IPS-11a (cell line): Measurements from ENCODE around the gene SLC22A5.
"Not testable (repeated sequence)": the region's sequence is repeated elsewhere in the genome, so short reads cannot be mapped to it uniquely, and the experiment has no call there.

Experiments
- H3K4me3 ChIP-seq: one replicate; pipeline ENCODE4 v1.5.1; 2013; ENCODE audit warnings: low read depth, low read length, control low read depth

The SLC22A5 gene

GRCh38 chr5:132425975-132426524 lies 56.5 kb downstream of the SLC22A5 start:
- H3K4me3 ChIP-seq = no peak overlapping the region

- H3K4me3 ChIP-seq = no peak overlapping the region
These were observed 57.1 kb downstream of the SLC22A5 start for GRCh38 chr5:132426525-132427138.

- H3K4me3 ChIP-seq = no peak overlapping the region
These were observed 58.0 kb downstream of the SLC22A5 start for GRCh38 chr5:132427281-132428146.

- H3K4me3 ChIP-seq = no peak overlapping the region
These were observed 58.6 kb downstream of the SLC22A5 start for GRCh38 chr5:132428147-132428482.

GRCh38 chr5:132428484-132429462 lies 59.3 kb downstream of the SLC22A5 start:
- H3K4me3 ChIP-seq = no peak overlapping the region

- no peak overlapping the region for H3K4me3 ChIP-seq
These were observed 60.2 kb downstream of the SLC22A5 start for GRCh38 chr5:132429463-132430440.

- H3K4me3 ChIP-seq = no peak overlapping the region
These were observed 61.2 kb downstream of the SLC22A5 start for GRCh38 chr5:132430746-132431145.

- H3K4me3 ChIP-seq = no peak overlapping the region
These were observed 62.1 kb downstream of the SLC22A5 start for GRCh38 chr5:132431632-132432031.

- H3K4me3 ChIP-seq = no peak overlapping the region
These were observed 63.6 kb downstream of the SLC22A5 start for GRCh38 chr5:132433141-132433540.

GRCh38 chr5:132434416-132435286 lies 65.1 kb downstream of the SLC22A5 start:
- H3K4me3 ChIP-seq = no peak overlapping the region

- H3K4me3 ChIP-seq = no peak overlapping the region
These were observed 65.9 kb downstream of the SLC22A5 start for GRCh38 chr5:132435447-132435846.

GRCh38 chr5:132435886-132436285 lies 66.4 kb downstream of the SLC22A5 start:
- no peak overlapping the region for H3K4me3 ChIP-seq

- no peak overlapping the region for H3K4me3 ChIP-seq
These were observed 67.4 kb downstream of the SLC22A5 start for GRCh38 chr5:132436936-132437335.

GRCh38 chr5:132437604-132438266 lies 68.2 kb downstream of the SLC22A5 start:
- H3K4me3 ChIP-seq = no peak overlapping the region

- not testable (repeated sequence) for H3K4me3 ChIP-seq
These were observed 68.7 kb downstream of the SLC22A5 start for GRCh38 chr5:132438267-132438645.

GRCh38 chr5:132438917-132439316 lies 69.4 kb downstream of the SLC22A5 start:
- no peak overlapping the region for H3K4me3 ChIP-seq

GRCh38 chr5:132439521-132440089 lies 70.1 kb downstream of the SLC22A5 start:
- no peak overlapping the region for H3K4me3 ChIP-seq

GRCh38 chr5:132444061-132444460 lies 74.6 kb downstream of the SLC22A5 start:
- no peak overlapping the region for H3K4me3 ChIP-seq
